ENCODE data around the gene TIPRL.
"Not testable (repeated sequence)": the region's sequence is repeated elsewhere in the genome, so short reads cannot be mapped to it uniquely, and the experiment has no call there.

The TIPRL gene

DNA sequence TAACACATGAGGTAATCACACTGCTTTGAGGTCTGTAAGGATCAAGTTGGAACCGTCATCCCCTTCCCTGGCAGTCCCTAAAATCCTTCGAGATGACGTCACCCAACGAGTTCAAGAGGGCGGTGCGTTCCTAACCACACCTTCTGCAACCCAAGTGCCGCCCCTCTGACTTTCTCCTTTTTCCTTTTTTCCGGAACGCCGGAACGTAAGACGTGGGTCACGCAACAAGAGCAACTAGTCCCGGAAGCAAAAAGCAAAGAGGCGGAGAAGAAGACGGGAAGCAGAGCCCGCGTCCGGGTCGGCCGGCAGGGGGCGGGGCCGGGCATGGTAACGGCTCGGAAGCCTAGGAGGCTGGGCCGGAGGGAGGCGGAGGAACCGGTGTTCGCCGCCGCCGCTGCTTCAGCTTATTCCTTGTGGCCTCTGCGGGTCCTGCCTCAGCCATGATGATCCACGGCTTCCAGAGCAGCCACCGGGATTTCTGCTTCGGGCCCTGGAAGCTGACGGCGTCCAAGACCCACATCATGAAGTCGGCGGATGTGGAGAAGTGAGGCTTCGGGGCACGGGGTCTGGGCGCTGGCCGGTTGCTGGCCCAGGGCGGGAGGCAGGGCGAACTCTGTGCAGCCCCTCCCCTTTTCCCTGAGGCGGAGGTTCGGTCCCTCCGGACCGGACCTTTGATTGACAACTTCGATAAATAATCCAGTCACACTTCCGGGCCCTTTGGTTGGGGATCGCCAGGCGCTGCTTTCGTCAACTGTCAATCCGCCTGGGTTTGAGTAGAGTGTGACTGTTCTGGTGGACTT, at the start of gene TIPRL:
Gene TIPRL (plus strand): TSS at position 325 of the 800 bp plus-strand sequence. CDS start 116 bp downstream, at position 441.
- DNase-seq = peak; percentile 95

DNA sequence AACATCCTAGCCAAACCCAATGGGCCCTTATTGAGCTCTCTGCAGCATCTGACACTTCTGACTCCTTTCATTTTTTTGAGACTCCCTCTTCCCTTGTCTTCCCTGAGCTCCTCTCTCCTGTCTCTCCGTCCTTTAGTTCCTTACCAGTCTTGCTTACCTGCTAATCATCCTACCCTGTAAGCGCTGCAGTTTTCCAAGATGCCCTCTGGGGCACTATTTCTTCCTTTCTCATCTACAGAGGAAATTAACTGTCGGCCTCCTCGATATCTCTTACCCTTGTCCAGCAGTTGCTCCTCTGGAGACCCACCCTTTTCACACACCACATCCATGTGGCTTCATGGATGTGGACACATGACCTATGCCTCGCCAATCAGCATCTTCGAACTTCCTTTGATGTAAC, 48.8 kb upstream of the TIPRL start:
- DNase-seq = no peak

DNA sequence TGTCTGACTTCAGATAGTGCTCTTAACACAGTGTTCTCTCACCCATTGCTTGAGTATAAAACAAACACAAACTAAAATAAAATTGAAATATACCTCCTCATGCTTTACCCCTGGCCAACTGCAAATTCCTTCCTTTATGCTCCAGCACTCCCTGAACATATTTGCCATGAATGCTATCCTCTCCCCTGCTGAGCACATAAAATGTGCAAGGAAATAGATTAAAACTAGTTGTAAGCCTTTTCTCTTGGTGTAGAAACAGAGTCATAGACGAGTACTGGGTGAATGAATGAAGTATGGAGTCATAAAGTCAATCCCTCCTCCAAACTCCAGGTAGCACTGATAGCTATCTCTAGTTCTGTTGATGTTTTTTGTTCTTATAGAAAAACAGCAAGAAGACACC, 44.6 kb upstream of the TIPRL start:
- no peak for DNase-seq

DNA sequence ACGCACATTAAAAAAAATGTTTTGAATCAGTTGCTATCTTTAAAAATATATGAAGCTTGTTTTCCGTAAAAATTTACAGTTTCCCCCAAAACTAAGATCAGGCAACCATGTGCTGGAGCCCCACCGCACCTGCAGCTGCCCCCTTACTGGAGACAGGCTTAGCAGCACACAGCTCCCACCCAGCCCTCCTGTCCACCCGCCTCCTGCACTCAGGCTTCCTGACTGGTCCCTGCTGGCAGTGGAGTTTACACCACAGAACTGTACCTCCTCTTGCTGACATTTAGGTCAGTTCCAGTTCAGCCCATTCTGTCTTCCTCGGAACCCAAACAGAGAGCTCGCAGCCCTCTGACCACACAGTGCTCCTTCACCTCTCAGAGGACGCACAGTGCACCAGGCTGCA, 44.1 kb upstream of the TIPRL start:
- no peak for DNase-seq

GRCh38 chr1:168135116-168135920, 43.4 kb upstream of the TIPRL start:
- no peak for DNase-seq

DNA sequence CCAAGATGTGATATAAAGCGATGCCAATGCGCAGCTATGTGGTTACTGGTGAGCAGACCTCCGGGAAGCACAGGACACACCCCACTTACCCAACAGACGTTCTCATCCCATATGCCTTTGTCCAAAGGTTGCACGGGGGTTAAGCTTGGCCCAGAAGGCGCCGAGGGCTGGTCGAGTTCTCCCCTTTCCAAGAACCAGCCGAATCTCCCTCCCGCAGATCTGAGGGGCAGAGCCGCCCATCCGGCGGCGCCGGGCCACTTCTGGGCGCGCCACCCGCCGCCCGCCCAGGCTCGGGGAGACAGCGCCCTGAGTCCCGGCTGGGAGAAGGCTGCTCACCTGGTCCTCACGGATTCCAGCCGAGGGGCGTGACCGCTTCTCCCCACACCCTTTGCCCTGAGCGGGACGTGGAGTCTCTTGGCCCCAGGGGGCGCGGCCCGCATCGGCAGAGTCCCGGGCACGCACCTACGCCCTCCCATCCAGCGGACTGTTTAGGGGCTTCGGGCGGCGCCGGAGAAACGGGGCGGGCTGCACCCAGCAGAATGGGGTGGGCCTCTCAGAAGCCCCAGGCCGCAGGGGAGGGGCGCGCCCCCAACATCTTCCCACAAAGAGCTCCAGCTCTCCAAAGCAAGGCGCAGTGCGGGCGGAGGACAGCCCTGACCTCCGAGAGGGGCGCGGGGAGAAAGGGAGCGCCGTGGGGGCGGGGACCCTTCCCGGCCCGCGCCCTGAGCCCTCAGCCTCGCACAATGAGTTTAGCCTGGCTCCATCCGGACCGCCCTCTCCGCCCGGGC, 42.6 kb upstream of the TIPRL start:
- no peak for DNase-seq

DNA sequence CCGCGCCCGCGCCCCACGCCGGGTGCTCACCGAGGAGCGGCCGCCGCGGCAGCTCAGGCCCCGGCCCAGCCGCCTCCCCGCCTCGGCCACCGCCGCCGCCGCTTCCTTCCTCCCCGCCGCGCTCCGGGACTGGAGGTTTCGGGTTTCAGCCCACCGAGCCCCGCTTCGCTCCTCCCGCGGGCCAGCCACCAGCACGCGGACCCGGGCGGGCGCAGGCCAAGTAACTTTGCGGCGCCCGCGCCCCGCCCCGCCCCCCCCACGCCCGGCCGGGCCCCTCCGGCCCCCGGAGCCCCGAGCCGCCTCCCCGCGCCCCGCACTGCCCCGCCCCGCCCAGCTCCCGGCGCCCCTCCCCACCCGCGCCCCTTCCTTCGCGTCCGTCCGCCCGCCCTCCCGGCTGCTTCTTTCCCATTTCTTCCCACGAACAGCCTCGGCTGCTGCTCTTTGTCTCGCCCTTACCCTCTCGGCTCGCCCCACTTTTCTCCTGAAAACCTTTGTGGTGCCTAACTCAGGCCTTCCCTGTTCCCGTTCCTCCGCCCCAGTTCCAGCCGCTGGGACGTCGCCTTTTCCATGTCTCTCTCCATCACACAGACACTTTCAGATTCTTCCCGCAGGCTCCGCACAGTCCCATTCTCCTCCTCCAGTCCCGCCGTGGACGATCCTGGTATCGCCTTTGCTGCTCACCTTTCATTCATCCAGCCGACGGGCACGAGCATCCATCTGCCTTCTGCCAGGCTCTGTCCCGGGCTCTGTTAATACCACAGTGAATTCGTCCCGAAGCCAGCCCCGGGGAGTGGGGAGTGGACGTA, 41.9 kb upstream of the TIPRL start, which contains the start of gene GPR161:
Gene GPR161 (minus strand): TSS at position 222 of the 806 bp plus-strand sequence. CDS start 32,080 bp downstream, outside the sequence.
- no peak for DNase-seq

DNA sequence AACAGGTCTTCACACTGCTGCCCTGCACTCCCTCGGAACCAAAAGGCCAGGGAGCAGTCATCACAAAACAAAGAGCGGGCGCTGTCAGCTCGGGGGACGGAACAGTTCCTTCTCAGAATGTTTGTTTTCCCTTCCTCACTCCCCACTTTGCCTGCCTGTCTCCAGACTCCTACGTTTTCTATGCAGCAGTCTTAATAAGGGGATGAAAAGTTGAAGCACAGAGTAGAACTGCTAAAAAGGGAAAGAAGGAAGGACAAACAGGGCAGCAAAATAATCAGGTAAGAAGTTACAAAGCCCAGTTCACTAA, 41.3 kb upstream of the TIPRL start:
- no peak for DNase-seq

GRCh38 chr1:168138134-168138533, 40.6 kb upstream of the TIPRL start:
- no peak for DNase-seq

DNA sequence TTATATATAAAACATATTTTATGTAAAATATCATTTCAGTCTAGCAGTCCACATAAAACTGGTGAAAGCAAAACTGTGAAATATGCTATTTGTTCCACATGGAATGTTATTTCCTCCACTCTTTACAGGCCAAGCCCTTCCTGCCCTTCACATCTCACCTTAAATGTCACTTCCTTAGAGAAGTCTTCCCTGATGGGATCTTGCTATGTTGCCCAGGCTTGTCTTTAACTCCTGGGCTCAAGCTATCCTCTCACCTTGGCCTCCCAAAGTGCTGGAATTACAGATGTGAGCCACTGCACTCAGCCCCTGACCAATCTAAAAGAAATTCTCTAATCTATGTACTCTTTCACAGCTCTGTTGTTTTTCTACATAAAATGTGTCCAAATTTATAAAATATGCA, 39.7 kb upstream of the TIPRL start:
- no peak for DNase-seq

GRCh38 chr1:168141871-168142385, 36.8 kb upstream of the TIPRL start:
- no peak for DNase-seq

- peak; percentile 68 for DNase-seq
Measured at GRCh38 chr1:168145184-168146159, 33.3 kb upstream of the TIPRL start.

DNA sequence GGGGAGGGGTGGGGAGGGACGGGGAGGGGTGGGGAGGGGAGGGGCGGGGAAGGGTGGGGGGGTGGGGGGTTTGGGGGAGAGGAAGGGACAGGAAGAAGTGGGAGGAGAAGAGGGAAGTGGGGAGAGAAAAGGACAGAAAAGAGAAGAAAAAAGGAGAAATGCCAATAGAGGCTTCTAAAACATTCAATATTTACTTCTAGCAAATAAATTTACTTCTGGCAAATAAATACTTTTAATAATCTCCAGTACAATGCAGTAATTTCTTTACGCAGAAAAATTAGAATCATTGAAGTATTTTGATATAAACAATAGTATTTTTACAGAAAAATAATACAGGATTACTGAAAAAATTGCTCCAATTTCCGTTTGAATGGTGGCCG, 32.6 kb upstream of the TIPRL start:
- peak; percentile 40 for DNase-seq

- DNase-seq = no peak
Measured at GRCh38 chr1:168146626-168147025, 32.1 kb upstream of the TIPRL start.

- no peak for DNase-seq
Measured at GRCh38 chr1:168148916-168149315, 29.8 kb upstream of the TIPRL start.

GRCh38 chr1:168150283-168150682, 28.5 kb upstream of the TIPRL start:
- DNase-seq = no peak

GRCh38 chr1:168151935-168152334, 26.8 kb upstream of the TIPRL start:
- DNase-seq = no peak

DNA sequence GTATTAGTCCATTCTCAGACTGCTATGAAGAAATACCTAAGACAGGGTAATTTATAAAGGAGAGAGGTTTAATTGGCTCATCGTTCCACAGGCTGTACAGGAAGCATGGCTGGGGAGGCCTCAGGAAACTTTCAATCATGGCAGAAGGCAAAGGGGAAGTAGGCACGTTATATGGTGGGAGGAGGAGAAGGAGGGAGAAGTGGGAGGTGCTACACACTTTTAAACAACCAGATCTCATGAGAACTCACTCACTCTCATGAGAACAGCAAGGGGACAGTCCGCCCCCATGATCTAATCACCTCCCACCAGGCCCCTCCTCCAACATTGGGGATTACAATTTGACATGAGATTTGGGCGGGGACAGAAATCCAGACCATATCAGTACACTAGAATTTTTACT, 24.1 kb upstream of the TIPRL start:
- not testable (repeated sequence) for DNase-seq

- DNase-seq = no peak
Measured at GRCh38 chr1:168155910-168156309, 22.9 kb upstream of the TIPRL start.

- no peak for DNase-seq
Measured at GRCh38 chr1:168157638-168158037, 21.1 kb upstream of the TIPRL start.

- DNase-seq = no peak
Measured at GRCh38 chr1:168159251-168159650, 19.5 kb upstream of the TIPRL start.
